Panc1 (cell line): Measurements from ENCODE around the gene OR4F15. TPM values are rescaled to one million over a fixed set of nuclear protein-coding genes. Genes with fewer than 3 reads are reported as not detected.
A peak's percentile ranks its signal among the peaks of the same experiment; 100 is the strongest.
"Not testable (repeated sequence)": the region's sequence is repeated elsewhere in the genome, so short reads cannot be mapped to it uniquely, and the experiment has no call there.

Source experiments
- ATAC-seq: fragments of 200-7000 bp; cut with Tn5 transposase; 2 replicates; pipeline ENCODE4 v1.9.1; 2020; ENCODE audit warnings: mild to moderate bottlenecking, moderate library complexity
- BruUV-seq: library from RNA; stranded (reverse); fragments of 400-500 nt; replicated peaks from 2 replicates; lab custom pipeline; 2021; lab: Mats Ljungman, UMichigan
- CTCF ChIA-PET: fragments of 300-600 bp; sonication (Branson Sonifier 250); formaldehyde crosslinking; loops from one replicate; lab custom pipeline; 2022; ENCODE audit warnings: antibody characterized with exemption; lab: Charles Lee
- POLR2A ChIA-PET: fragments of 300-600 bp; sonication (Branson Sonifier 250); formaldehyde crosslinking; loops from one replicate; lab custom pipeline; 2022; ENCODE audit warnings: antibody characterized with exemption; lab: Charles Lee
- DNase-seq: peaks from one replicate; pipeline ENCODE4 v3.0.0-alpha.2; 2010; ENCODE audit warnings: low read depth, low spot score
- H3K27ac ChIP-seq: 2 replicates; pipeline ENCODE4 v1.5.1; 2011; ENCODE audit warnings: mild to moderate bottlenecking, low read length, inconsistent platforms
- H3K27me3 ChIP-seq: fragments of 200-500 bp; sonication (Bioruptor generic); 2 replicates; pipeline ENCODE4 v1.6.0; 2014; ENCODE audit warnings: low read length, inconsistent platforms; ENCODE audit not compliant: control insufficient read depth, insufficient read depth
- H3K36me3 ChIP-seq: fragments of 200-500 bp; sonication (Bioruptor generic); 2 replicates; pipeline ENCODE4 v1.5.1; 2014; ENCODE audit warnings: inconsistent platforms, mild to moderate bottlenecking, low read length, moderate library complexity; ENCODE audit not compliant: control insufficient read depth, insufficient read depth
- H3K4me1 ChIP-seq: 2 replicates; pipeline ENCODE4 v1.5.1; 2011; ENCODE audit warnings: inconsistent platforms, mild to moderate bottlenecking, low read length, moderate library complexity; ENCODE audit not compliant: control insufficient read depth, insufficient read depth
- H3K4me3 ChIP-seq, 2 experiments: 2 replicates each; pipeline ENCODE4 v1.5.1; 2011 to 2012; ENCODE audit warnings: low read depth in 2 of 2, low read length in 2 of 2, mild to moderate bottlenecking in 2 of 2, inconsistent platforms in 1 of 2, moderate library complexity in 1 of 2
- H3K9me3 ChIP-seq: fragments of 200-500 bp; sonication (Bioruptor generic); 2 replicates; pipeline ENCODE4 v1.5.1; 2014; ENCODE audit warnings: low read depth, mild to moderate bottlenecking, inconsistent platforms, low read length, moderate library complexity; ENCODE audit not compliant: control insufficient read depth, insufficient read depth
- TCF7L2 ChIP-seq: IDR thresholded peaks from 2 replicates; pipeline ENCODE4 v1.6.1; 2011; ENCODE audit warnings: mild to moderate bottlenecking, low read depth, low read length, inconsistent platforms
- in situ Hi-C: cut with HindIII; loops from 2 replicates; pipeline ENCODE4 v1.10.0; 2016; ENCODE audit warnings: low sequenced_read_pairs, low pct_unique_long_range_greater_than_20kb
- intact Hi-C: fragments of 100-400 bp; cut with micrococcal nuclease; formaldehyde crosslinking; loops from one replicate; pipeline ENCODE4 v1.10.0; 2022; ENCODE audit not compliant: unreplicated experiment
- total RNA-seq: library from RNA; stranded (reverse); gene quantifications from one replicate; pipeline ENCODE4 v1.2.1, GENCODE V29; 2021; ENCODE audit not compliant: unreplicated experiment
- TF ChIP-seq, protein P1 (sequence below), 2 experiments: IDR thresholded peaks; 2 replicates each; pipeline ENCODE4 v1.6.1; 2011 to 2012; ENCODE audit warnings: low read depth in 2 of 2, control low read depth in 1 of 2, low read length in 1 of 2, mild to moderate bottlenecking in 1 of 2, moderate library complexity in 1 of 2; ENCODE audit not compliant: insufficient read depth in 1 of 2

OR4F15 gene
- total RNA-seq, 1 experiment from 2014 or later: not detected

DNA sequence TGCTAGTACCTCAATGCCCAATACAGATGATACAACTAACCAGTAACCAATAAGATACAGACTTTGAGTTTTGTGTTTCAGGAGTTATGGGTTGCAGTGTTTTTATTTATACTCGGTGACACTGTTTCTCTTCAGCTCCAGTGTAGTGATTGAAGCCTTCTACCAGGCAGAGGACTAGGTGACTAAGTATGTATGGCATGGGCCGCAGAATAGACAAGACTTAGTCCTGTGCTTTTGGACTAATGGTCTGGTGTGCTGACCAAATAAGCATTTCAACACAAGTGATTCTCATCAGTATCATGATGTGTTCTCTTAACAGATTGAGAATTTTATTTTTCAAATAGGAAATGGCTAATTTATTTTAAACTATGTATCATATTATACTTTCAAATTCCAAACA, 24.0 kb upstream of the OR4F15 start:
- H3K27ac ChIP-seq, BruUV-seq, H3K36me3 ChIP-seq, CTCF ChIA-PET, H3K4me1 ChIP-seq, H3K9me3 ChIP-seq, in situ Hi-C loops, POLR2A ChIA-PET, H3K27me3 ChIP-seq, ATAC-seq, DNase-seq, H3K4me3 ChIP-seq: not testable (repeated sequence)
- intact Hi-C loops: loop anchor here (10.0 kb wide), 1 partner anchor 2003 kb away; no protein-coding TSS in a partner anchor

DNA sequence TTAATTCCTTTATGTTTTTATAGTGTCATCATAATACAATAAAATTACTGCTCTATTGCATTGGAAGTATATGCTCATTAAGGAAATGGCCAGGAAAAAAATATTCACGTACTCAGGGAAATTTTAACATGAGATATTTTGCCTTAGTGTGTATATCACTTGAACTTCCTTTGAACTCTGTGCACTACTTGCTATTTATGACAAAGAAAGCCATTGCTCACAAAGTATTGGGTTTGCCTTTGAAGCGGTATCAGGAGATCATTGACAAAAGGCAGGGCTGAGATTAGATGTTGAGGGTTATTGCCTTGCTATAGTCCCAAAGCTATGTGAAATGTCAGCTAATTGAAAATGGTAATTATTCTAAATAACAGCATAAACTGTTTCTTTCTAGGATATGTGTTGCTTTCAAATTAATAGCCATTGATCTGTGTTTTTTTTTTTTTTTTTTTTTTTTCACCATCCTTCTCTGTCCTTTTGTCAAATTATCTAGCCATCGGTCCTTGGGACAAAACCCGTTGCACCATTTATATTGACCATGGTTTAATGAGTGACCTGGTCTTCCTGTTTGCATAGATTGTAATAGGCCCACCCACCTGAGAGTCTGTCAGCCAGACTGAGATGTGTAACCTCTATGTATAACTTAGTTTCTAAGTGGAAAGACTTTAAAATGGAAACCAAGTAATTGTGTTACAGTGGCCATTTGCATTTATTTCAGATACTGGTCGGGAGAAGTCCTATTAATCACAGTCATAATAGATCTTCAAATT, 23.3 kb upstream of the OR4F15 start:
- POLR2A ChIA-PET, CTCF ChIA-PET, H3K27me3 ChIP-seq, H3K4me1 ChIP-seq, BruUV-seq, in situ Hi-C loops, ATAC-seq, H3K4me3 ChIP-seq, H3K27ac ChIP-seq, H3K36me3 ChIP-seq, H3K9me3 ChIP-seq, DNase-seq: not testable (repeated sequence)
- intact Hi-C loops: loop anchor here (10.0 kb wide), 1 partner anchor 2004 kb away; no protein-coding TSS in a partner anchor

DNA sequence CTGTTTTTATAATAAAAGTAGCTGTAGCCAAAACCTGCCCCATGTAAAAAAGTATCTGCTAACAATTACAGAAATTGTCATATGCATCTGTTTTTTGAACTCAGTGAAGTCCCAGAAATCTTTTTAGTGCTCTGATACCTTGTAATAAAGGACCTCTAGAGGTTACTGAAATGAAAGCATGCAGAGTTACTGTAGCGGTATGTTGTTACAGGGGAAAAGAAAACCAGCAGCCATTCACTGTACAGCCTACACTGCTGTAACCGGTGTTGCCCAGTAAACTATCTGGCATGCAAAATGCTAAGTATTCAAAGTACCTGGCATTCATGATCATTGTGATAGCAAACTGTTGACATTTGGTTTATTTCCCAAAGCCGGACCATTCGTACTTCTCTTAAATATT, 21.3 kb upstream of the OR4F15 start:
- intact Hi-C loops, H3K27ac ChIP-seq, H3K36me3 ChIP-seq, H3K4me3 ChIP-seq, CTCF ChIA-PET, H3K27me3 ChIP-seq, H3K4me1 ChIP-seq, POLR2A ChIA-PET, BruUV-seq, in situ Hi-C loops, DNase-seq, H3K9me3 ChIP-seq: not testable (repeated sequence)
- 0 out of 2 replicates have a peak, but pooled peaks have one; percentile 65 for ATAC-seq

DNA sequence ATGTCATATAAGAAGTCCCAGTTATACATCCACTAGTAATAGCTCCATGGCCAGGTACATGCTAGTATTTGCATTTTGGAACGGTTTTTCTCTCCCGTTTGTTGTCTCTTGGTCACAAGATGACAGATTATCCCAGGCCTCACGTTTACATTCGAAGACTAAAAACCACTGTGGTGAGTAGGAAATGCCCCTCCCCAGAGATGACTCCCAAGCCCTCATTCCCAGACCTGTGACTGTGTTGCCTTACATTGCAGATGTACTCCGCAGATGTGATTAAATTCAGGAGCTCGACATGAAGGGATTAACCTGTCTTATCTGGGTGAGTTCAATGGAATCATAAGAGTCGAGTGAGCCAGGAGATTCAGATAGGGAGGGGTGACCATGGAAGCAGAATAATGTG, 18.0 kb upstream of the OR4F15 start:
- in situ Hi-C loops, H3K27me3 ChIP-seq, BruUV-seq, H3K4me3 ChIP-seq, H3K27ac ChIP-seq, H3K36me3 ChIP-seq, CTCF ChIA-PET, POLR2A ChIA-PET, H3K4me1 ChIP-seq, ATAC-seq, DNase-seq, intact Hi-C loops, H3K9me3 ChIP-seq: not testable (repeated sequence)

DNA sequence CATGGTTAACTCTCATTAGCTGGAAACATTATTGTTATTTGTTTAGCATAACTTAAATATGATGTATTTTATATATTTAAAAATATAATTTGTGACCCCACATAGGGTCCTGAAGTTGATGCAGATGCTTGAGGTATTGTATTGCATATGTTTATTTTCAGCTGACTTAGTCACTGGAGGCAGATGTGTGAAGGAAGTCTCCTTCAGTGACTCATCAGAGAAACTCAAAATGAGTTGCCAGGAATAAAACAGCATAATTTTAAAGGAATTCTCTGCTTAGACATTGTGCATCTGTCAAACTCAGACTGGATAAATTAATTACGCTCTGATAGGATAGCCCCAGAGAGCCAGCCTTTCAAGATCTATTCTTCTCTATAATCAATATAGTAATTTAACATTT, 16.5 kb upstream of the OR4F15 start:
- no peak overlapping the region for H3K27ac ChIP-seq
- H3K4me3 ChIP-seq: no peak overlapping the region
- intact Hi-C loops (no loop called here), in situ Hi-C loops (no loop called here)
- peaks cover 6% of the 10 kb centered on the region for H3K27me3 ChIP-seq
- POLR2A ChIA-PET: no interaction called here
- no peak for ATAC-seq
- H3K36me3 ChIP-seq: no peaks in the 10 kb centered on the region
- CTCF ChIA-PET: no interaction called here
- H3K4me1 ChIP-seq: no peaks in the 10 kb centered on the region
- no peak for DNase-seq
- no peak for TF ChIP-seq TCF7L2
- TF ChIP-seq, protein P1, sequence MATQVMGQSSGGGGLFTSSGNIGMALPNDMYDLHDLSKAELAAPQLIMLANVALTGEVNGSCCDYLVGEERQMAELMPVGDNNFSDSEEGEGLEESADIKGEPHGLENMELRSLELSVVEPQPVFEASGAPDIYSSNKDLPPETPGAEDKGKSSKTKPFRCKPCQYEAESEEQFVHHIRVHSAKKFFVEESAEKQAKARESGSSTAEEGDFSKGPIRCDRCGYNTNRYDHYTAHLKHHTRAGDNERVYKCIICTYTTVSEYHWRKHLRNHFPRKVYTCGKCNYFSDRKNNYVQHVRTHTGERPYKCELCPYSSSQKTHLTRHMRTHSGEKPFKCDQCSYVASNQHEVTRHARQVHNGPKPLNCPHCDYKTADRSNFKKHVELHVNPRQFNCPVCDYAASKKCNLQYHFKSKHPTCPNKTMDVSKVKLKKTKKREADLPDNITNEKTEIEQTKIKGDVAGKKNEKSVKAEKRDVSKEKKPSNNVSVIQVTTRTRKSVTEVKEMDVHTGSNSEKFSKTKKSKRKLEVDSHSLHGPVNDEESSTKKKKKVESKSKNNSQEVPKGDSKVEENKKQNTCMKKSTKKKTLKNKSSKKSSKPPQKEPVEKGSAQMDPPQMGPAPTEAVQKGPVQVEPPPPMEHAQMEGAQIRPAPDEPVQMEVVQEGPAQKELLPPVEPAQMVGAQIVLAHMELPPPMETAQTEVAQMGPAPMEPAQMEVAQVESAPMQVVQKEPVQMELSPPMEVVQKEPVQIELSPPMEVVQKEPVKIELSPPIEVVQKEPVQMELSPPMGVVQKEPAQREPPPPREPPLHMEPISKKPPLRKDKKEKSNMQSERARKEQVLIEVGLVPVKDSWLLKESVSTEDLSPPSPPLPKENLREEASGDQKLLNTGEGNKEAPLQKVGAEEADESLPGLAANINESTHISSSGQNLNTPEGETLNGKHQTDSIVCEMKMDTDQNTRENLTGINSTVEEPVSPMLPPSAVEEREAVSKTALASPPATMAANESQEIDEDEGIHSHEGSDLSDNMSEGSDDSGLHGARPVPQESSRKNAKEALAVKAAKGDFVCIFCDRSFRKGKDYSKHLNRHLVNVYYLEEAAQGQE (IDR thresholded peaks at IDR 0.05; ENCODE audit: insufficient read depth in 1 of 2, low read depth in 2 of 2, low read length in 1 of 2): no peak
- no peaks in the 10 kb centered on the region for H3K9me3 ChIP-seq
- no TSS peak for BruUV-seq
